HEK293 (cell line): Measurements from ENCODE around the gene SPEG.
A peak's percentile ranks its signal among the peaks of the same experiment; 100 is the strongest.

Experiments
- CTCF ChIA-PET: fragments of 350-600 bp; formaldehyde crosslinking; extraction: SDS; loops from one replicate; lab custom pipeline; 2021; ENCODE audit warnings: antibody characterized with exemption; lab: Yijun Ruan, JAX
- POLR2A ChIA-PET: fragments of 300-600 bp; formaldehyde crosslinking; extraction: SDS; loops from one replicate; lab custom pipeline; 2020; ENCODE audit warnings: antibody characterized with exemption, inconsistent platforms; lab: Yijun Ruan, JAX
- H3K27ac ChIP-seq: fragments of 200-500 bp; sonication (Bioruptor generic); 2 replicates; pipeline ENCODE4 v1.5.1; 2014; ENCODE audit warnings: low read depth, low read length, control low read depth, inconsistent platforms; ENCODE audit errors: extremely low read depth
- H3K36me3 ChIP-seq, 2 experiments: fragments of 200-500 bp in 1 of 2; sonication (Bioruptor generic) in 1 of 2; 1 replicate in 1 of 2; 2 replicates in 1 of 2; pipeline ENCODE4 v1.5.1; 2014 to 2017; ENCODE audit warnings: inconsistent platforms in 2 of 2, low read length in 2 of 2; ENCODE audit not compliant: control insufficient read depth in 2 of 2, insufficient read depth in 1 of 2
- H3K4me1 ChIP-seq: fragments of 200-500 bp; sonication (Bioruptor generic); 2 replicates; pipeline ENCODE4 v1.5.1; 2014; ENCODE audit warnings: mild to moderate bottlenecking, low read length, inconsistent platforms; ENCODE audit not compliant: control insufficient read depth, insufficient read depth
- H3K4me3 ChIP-seq: 2 replicates; pipeline ENCODE4 v1.5.1; 2011; ENCODE audit warnings: low read depth, mild to moderate bottlenecking, control low read depth, low read length, moderate library complexity
- H3K9me3 ChIP-seq: fragments of 200-500 bp; sonication (Bioruptor generic); 2 replicates; pipeline ENCODE4 v1.5.1; 2014; ENCODE audit warnings: low read depth, low read length, inconsistent platforms; ENCODE audit not compliant: control insufficient read depth, insufficient read depth
- KLF16 ChIP-seq: fragments of 450-650 bp; formaldehyde crosslinking; IDR thresholded peaks from 2 replicates; pipeline ENCODE4 v1.5.1; 2017; ENCODE audit warnings: missing biosample characterization, missing genetic modification characterization
- PRDM1 ChIP-seq: fragments of 450-650 bp; formaldehyde crosslinking; IDR thresholded peaks from 2 replicates; pipeline ENCODE4; 2016; ENCODE audit warnings: missing biosample characterization, missing genetic modification characterization
- RBAK ChIP-seq: fragments of 450-650 bp; formaldehyde crosslinking; IDR thresholded peaks from 2 replicates; pipeline ENCODE4 v1.5.1; 2016; ENCODE audit warnings: missing biosample characterization, missing genetic modification characterization
- YY1 ChIP-seq: fragments of 450-650 bp; formaldehyde crosslinking; IDR thresholded peaks from 2 replicates; pipeline ENCODE4 v1.5.1; 2018; ENCODE audit warnings: missing biosample characterization, missing genetic modification characterization
- ZIC2 ChIP-seq: fragments of 450-650 bp; formaldehyde crosslinking; IDR thresholded peaks from 2 replicates; pipeline ENCODE4 v1.5.1; 2016; ENCODE audit warnings: missing biosample characterization, missing genetic modification characterization
- ZNF146 ChIP-seq: fragments of 450-650 bp; formaldehyde crosslinking; IDR thresholded peaks from 2 replicates; pipeline ENCODE4 v1.5.1; 2016; ENCODE audit warnings: missing biosample characterization, missing genetic modification characterization
- ZNF157 ChIP-seq: fragments of 450-650 bp; formaldehyde crosslinking; IDR thresholded peaks from 2 replicates; pipeline ENCODE4 v1.5.1; 2016; ENCODE audit warnings: missing biosample characterization, missing genetic modification characterization
- ZNF24 ChIP-seq: fragments of 450-650 bp; formaldehyde crosslinking; IDR thresholded peaks from 2 replicates; pipeline ENCODE4 v1.5.1; 2016; ENCODE audit warnings: missing biosample characterization, missing genetic modification characterization
- ZNF341 ChIP-seq: fragments of 450-650 bp; formaldehyde crosslinking; IDR thresholded peaks from 2 replicates; pipeline ENCODE4; 2016; ENCODE audit warnings: low read depth, missing biosample characterization, missing genetic modification characterization
- ZNF350 ChIP-seq: fragments of 450-650 bp; formaldehyde crosslinking; IDR thresholded peaks from 2 replicates; pipeline ENCODE4 v1.5.0; 2017; ENCODE audit warnings: missing biosample characterization, mild to moderate bottlenecking, missing genetic modification characterization
- ZNF391 ChIP-seq: fragments of 450-650 bp; formaldehyde crosslinking; IDR thresholded peaks from 2 replicates; pipeline ENCODE4 v1.5.1; 2016; ENCODE audit warnings: low read depth, missing biosample characterization, missing genetic modification characterization, borderline replicate concordance
- ZNF394 ChIP-seq: fragments of 450-650 bp; formaldehyde crosslinking; IDR thresholded peaks from 2 replicates; pipeline ENCODE4 v1.5.1; 2016; ENCODE audit warnings: missing biosample characterization, missing genetic modification characterization, mild to moderate bottlenecking, moderate library complexity, borderline replicate concordance
- ZNF426 ChIP-seq: fragments of 450-650 bp; formaldehyde crosslinking; IDR thresholded peaks from 2 replicates; pipeline ENCODE4 v1.5.1; 2017; ENCODE audit warnings: missing biosample characterization, missing genetic modification characterization, mild to moderate bottlenecking, inconsistent platforms, moderate library complexity
- ZNF433 ChIP-seq: fragments of 450-650 bp; formaldehyde crosslinking; IDR thresholded peaks from 2 replicates; pipeline ENCODE4 v1.5.1; 2016; ENCODE audit warnings: missing biosample characterization, missing genetic modification characterization, low read depth
- ZNF585B ChIP-seq: fragments of 450-650 bp; formaldehyde crosslinking; IDR thresholded peaks from 2 replicates; pipeline ENCODE4 v1.5.1; 2016; ENCODE audit warnings: missing biosample characterization, missing genetic modification characterization
- ZNF621 ChIP-seq: fragments of 450-650 bp; formaldehyde crosslinking; IDR thresholded peaks from 2 replicates; pipeline ENCODE4 v1.5.1; 2017; ENCODE audit warnings: missing biosample characterization, missing genetic modification characterization
- ZNF623 ChIP-seq: fragments of 450-650 bp; formaldehyde crosslinking; IDR thresholded peaks from 2 replicates; pipeline ENCODE4 v1.5.1; 2016; ENCODE audit warnings: missing biosample characterization, missing genetic modification characterization
- ZNF837 ChIP-seq: fragments of 450-650 bp; formaldehyde crosslinking; IDR thresholded peaks from 2 replicates; pipeline ENCODE4 v1.5.1; 2016; ENCODE audit warnings: missing biosample characterization, missing genetic modification characterization
- TF ChIP-seq, protein P1 (sequence below): fragments of 450-650 bp; formaldehyde crosslinking; IDR thresholded peaks from 2 replicates; pipeline ENCODE4 v1.5.1; 2017; ENCODE audit warnings: missing biosample characterization, missing genetic modification characterization
- TF ChIP-seq, protein P2 (sequence below): fragments of 450-650 bp; formaldehyde crosslinking; IDR thresholded peaks from 2 replicates; pipeline ENCODE4 v1.5.1; 2017; ENCODE audit warnings: missing biosample characterization, missing genetic modification characterization
- TF ChIP-seq, protein P3 (sequence below): fragments of 450-650 bp; formaldehyde crosslinking; IDR thresholded peaks from 2 replicates; pipeline ENCODE4 v1.5.1; 2016; ENCODE audit warnings: missing biosample characterization, missing genetic modification characterization
- TF ChIP-seq, protein P4 (sequence below): fragments of 450-650 bp; formaldehyde crosslinking; IDR thresholded peaks from 2 replicates; pipeline ENCODE4 v1.5.1; 2017; ENCODE audit warnings: missing biosample characterization, missing genetic modification characterization
- TF ChIP-seq, protein P5 (sequence below): fragments of 450-650 bp; formaldehyde crosslinking; IDR thresholded peaks from 2 replicates; pipeline ENCODE4 v1.5.1; 2016; ENCODE audit warnings: missing biosample characterization, missing genetic modification characterization, borderline replicate concordance

SPEG gene

GRCh38 chr2:219486380-219486959 lies 51.8 kb downstream of the SPEG start:
- Histone ChIP-seq H3K4me3 (no peak overlapping the region), H3K4me1 (no peaks in the 10 kb centered on the region), H3K36me3 (peaks cover 0 to 5% of the 10 kb centered on the region in 2 experiments; a peak in 1 of 3 replicates), H3K9me3 (no peaks in the 10 kb centered on the region), H3K27ac (no peak overlapping the region)
- ChIA-PET POLR2A (interaction anchor here (0.6 to 2.6 kb wide), 3 partner anchors 12 to 114 kb away, joined by 3 to 7 read pairs (median 3); partner anchors contain the start of gene GMPPA), CTCF (interaction anchor here (0.7 to 2.9 kb wide), 10 partner anchors 8 to 386 kb away, joined by 3 to 42 read pairs (median 5); a partner anchor contains a TSS)
- TF ChIP-seq ZNF394 = peak; percentile 59; the same call in 1 of the 2 replicates
- TF ChIP-seq, protein P1, sequence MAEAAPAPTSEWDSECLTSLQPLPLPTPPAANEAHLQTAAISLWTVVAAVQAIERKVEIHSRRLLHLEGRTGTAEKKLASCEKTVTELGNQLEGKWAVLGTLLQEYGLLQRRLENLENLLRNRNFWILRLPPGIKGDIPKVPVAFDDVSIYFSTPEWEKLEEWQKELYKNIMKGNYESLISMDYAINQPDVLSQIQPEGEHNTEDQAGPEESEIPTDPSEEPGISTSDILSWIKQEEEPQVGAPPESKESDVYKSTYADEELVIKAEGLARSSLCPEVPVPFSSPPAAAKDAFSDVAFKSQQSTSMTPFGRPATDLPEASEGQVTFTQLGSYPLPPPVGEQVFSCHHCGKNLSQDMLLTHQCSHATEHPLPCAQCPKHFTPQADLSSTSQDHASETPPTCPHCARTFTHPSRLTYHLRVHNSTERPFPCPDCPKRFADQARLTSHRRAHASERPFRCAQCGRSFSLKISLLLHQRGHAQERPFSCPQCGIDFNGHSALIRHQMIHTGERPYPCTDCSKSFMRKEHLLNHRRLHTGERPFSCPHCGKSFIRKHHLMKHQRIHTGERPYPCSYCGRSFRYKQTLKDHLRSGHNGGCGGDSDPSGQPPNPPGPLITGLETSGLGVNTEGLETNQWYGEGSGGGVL (tag by site-specific recombination) = peak; percentile 62
- TF ChIP-seq ZIC2 (tag by site-specific recombination) = 0 out of 2 replicates have a peak, but pooled peaks have one; percentile 16
- 0 out of 2 replicates have a peak, but pooled peaks have one; percentile 7 for TF ChIP-seq PRDM1
- peak; percentile 77 for TF ChIP-seq ZNF341 (tag by site-specific recombination)
- TF ChIP-seq ZNF621 = no peak
- TF ChIP-seq, protein P2, sequence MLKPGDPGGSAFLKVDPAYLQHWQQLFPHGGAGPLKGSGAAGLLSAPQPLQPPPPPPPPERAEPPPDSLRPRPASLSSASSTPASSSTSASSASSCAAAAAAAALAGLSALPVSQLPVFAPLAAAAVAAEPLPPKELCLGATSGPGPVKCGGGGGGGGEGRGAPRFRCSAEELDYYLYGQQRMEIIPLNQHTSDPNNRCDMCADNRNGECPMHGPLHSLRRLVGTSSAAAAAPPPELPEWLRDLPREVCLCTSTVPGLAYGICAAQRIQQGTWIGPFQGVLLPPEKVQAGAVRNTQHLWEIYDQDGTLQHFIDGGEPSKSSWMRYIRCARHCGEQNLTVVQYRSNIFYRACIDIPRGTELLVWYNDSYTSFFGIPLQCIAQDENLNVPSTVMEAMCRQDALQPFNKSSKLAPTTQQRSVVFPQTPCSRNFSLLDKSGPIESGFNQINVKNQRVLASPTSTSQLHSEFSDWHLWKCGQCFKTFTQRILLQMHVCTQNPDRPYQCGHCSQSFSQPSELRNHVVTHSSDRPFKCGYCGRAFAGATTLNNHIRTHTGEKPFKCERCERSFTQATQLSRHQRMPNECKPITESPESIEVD (tag by site-specific recombination) = no peak
- TF ChIP-seq, all 188 proteins: peak for 5

DNA sequence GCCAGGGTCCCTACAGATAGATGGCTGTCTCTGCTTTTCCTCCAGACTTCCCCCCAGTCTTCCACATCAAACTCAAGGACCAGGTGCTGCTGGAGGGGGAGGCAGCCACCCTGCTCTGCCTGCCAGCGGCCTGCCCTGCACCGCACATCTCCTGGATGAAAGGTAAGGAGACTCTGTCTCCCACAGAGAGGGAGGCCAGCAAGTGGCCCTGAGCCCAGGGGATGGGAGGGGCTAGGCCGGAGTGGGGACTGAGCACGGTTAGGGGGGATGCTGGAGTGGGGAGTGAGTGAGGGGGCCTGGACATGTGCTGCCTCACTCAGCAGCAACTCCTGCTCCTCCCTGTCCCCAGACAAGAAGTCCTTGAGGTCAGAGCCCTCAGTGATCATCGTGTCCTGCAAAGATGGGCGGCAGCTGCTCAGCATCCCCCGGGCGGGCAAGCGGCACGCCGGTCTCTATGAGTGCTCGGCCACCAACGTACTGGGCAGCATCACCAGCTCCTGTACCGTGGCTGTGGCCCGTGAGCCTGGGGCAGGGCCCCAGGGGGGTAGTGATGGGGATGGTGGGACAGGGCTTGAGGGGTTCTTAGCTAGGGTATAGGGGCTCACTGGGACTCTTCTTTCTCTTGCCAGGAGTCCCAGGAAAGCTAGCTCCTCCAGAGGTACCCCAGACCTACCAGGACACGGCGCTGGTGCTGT lies 53.7 kb downstream of the SPEG start:
- TF ChIP-seq ZNF426 (no peak), KLF16 (no peak), ZNF837 (tag by site-specific recombination) (no peak), ZNF433 (tag by site-specific recombination) (no peak), RBAK (tag by site-specific recombination) (no peak), ZNF157 (tag by site-specific recombination) (no peak), ZNF391 (tag by site-specific recombination) (no peak), ZNF585B (tag by site-specific recombination) (no peak), ZNF350 (tag by site-specific recombination) (no peak), ZNF623 (tag by site-specific recombination) (no peak), ZNF146 (tag by site-specific recombination) (no peak), YY1 (tag by site-specific recombination) (no peak), ZNF24 (tag by site-specific recombination) (no peak)
- TF ChIP-seq, protein P3, sequence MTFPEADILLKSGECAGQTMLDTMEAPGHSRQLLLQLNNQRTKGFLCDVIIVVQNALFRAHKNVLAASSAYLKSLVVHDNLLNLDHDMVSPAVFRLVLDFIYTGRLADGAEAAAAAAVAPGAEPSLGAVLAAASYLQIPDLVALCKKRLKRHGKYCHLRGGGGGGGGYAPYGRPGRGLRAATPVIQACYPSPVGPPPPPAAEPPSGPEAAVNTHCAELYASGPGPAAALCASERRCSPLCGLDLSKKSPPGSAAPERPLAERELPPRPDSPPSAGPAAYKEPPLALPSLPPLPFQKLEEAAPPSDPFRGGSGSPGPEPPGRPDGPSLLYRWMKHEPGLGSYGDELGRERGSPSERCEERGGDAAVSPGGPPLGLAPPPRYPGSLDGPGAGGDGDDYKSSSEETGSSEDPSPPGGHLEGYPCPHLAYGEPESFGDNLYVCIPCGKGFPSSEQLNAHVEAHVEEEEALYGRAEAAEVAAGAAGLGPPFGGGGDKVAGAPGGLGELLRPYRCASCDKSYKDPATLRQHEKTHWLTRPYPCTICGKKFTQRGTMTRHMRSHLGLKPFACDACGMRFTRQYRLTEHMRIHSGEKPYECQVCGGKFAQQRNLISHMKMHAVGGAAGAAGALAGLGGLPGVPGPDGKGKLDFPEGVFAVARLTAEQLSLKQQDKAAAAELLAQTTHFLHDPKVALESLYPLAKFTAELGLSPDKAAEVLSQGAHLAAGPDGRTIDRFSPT = no peak
- TF ChIP-seq, protein P4, sequence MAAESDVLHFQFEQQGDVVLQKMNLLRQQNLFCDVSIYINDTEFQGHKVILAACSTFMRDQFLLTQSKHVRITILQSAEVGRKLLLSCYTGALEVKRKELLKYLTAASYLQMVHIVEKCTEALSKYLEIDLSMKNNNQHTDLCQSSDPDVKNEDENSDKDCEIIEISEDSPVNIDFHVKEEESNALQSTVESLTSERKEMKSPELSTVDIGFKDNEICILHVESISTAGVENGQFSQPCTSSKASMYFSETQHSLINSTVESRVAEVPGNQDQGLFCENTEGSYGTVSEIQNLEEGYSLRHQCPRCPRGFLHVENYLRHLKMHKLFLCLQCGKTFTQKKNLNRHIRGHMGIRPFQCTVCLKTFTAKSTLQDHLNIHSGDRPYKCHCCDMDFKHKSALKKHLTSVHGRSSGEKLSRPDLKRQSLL (tag by site-specific recombination) = no peak
- TF ChIP-seq, protein P5, sequence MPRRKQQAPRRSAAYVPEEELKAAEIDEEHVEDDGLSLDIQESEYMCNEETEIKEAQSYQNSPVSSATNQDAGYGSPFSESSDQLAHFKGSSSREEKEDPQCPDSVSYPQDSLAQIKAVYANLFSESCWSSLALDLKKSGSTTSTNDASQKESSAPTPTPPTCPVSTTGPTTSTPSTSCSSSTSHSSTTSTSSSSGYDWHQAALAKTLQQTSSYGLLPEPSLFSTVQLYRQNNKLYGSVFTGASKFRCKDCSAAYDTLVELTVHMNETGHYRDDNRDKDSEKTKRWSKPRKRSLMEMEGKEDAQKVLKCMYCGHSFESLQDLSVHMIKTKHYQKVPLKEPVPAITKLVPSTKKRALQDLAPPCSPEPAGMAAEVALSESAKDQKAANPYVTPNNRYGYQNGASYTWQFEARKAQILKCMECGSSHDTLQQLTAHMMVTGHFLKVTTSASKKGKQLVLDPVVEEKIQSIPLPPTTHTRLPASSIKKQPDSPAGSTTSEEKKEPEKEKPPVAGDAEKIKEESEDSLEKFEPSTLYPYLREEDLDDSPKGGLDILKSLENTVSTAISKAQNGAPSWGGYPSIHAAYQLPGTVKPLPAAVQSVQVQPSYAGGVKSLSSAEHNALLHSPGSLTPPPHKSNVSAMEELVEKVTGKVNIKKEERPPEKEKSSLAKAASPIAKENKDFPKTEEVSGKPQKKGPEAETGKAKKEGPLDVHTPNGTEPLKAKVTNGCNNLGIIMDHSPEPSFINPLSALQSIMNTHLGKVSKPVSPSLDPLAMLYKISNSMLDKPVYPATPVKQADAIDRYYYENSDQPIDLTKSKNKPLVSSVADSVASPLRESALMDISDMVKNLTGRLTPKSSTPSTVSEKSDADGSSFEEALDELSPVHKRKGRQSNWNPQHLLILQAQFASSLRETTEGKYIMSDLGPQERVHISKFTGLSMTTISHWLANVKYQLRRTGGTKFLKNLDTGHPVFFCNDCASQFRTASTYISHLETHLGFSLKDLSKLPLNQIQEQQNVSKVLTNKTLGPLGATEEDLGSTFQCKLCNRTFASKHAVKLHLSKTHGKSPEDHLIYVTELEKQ (tag by site-specific recombination) = no peak
- POLR2A ChIA-PET = no interaction called here
- Histone ChIP-seq H3K27ac (no peak overlapping the region), H3K4me3 (no peak overlapping the region), H3K4me1 (no peaks in the 10 kb centered on the region), H3K9me3 (no peaks in the 10 kb centered on the region), H3K36me3 (no peaks in the 10 kb centered on the region)
- CTCF ChIA-PET = interaction anchor here (0.8 to 1.6 kb wide), 3 partner anchors 11 to 13 kb away, joined by 3 to 7 read pairs (median 3); no protein-coding TSS in a partner anchor
